SK-N-MC (cell line): Measurements from ENCODE around the gene CXCL17.

Experiments
- EZH2 ChIP-seq: fragments of 200-600 bp; sonication (generic); IDR thresholded peaks from one replicate; pipeline ENCODE4 v1.6.1; 2017; ENCODE audit warnings: antibody characterized with exemption
- POLR2AphosphoS5 ChIP-seq: IDR thresholded peaks from 2 replicates; pipeline ENCODE4 v1.6.1; 2012; ENCODE audit warnings: mild to moderate bottlenecking, low read depth, low read length, borderline replicate concordance

- TF ChIP-seq EZH2 (no peak), POLR2AphosphoS5 (no peak)
Measured at GRCh38 chr19:42442833-42443232, at the start of gene CXCL17.
